Superior temporal gyrus (tissue), 1 donor: ENCODE measurements around the gene JPH4.
"Not testable (repeated sequence)": the region's sequence is repeated elsewhere in the genome, so short reads cannot be mapped to it uniquely, and the experiment has no call there.

Experiments
- DNase-seq: peaks from one replicate; pipeline ENCODE4 v3.0.0-alpha.2; 2016; ENCODE audit errors: extremely low spot score

JPH4 gene

GRCh38 chr14:23609001-23609400 lies 30.4 kb upstream of the JPH4 start:
- no peak for DNase-seq

- no peak for DNase-seq
Observed at GRCh38 chr14:23608454-23608853, 29.9 kb upstream of the JPH4 start.

- peak; percentile 19 for DNase-seq
Observed at GRCh38 chr14:23605931-23606585, 27.5 kb upstream of the JPH4 start.

GRCh38 chr14:23604675-23605170 lies 26.1 kb upstream of the JPH4 start:
- DNase-seq: no peak

GRCh38 chr14:23604148-23604547 lies 25.6 kb upstream of the JPH4 start:
- DNase-seq: no peak

- no peak for DNase-seq
Observed at GRCh38 chr14:23603103-23603502, 24.5 kb upstream of the JPH4 start.

- DNase-seq: no peak
Observed at GRCh38 chr14:23602181-23603095, 23.8 kb upstream of the JPH4 start.

- no peak for DNase-seq
Observed at GRCh38 chr14:23601845-23602180, 23.2 kb upstream of the JPH4 start.

- no peak for DNase-seq
Observed at GRCh38 chr14:23601424-23601823, 22.8 kb upstream of the JPH4 start.

GRCh38 chr14:23600806-23601205 lies 22.2 kb upstream of the JPH4 start:
- DNase-seq: no peak

- DNase-seq: no peak
Observed at GRCh38 chr14:23600322-23600707, 21.7 kb upstream of the JPH4 start.

- DNase-seq: not testable (repeated sequence)
Observed at GRCh38 chr14:23594191-23594590, 15.6 kb upstream of the JPH4 start.

- no peak for DNase-seq
Observed at GRCh38 chr14:23590198-23590597, 11.6 kb upstream of the JPH4 start.

- DNase-seq: no peak
Observed at GRCh38 chr14:23589606-23590005, 11.0 kb upstream of the JPH4 start.

GRCh38 chr14:23588884-23589598 lies 10.5 kb upstream of the JPH4 start:
- peak; percentile 84 for DNase-seq

GRCh38 chr14:23584527-23585203 lies 6.1 kb upstream of the JPH4 start:
- DNase-seq: not testable (repeated sequence)

GRCh38 chr14:23583761-23584526 lies 5.4 kb upstream of the JPH4 start:
- not testable (repeated sequence) for DNase-seq

GRCh38 chr14:23582906-23583760 lies 4.5 kb upstream of the JPH4 start:
- no peak for DNase-seq

GRCh38 chr14:23580948-23581281 lies 2.3 kb upstream of the JPH4 start:
- no peak for DNase-seq
